H1 (cell line): Measurements from ENCODE around the gene SLC12A2. TPM values are rescaled to one million over a fixed set of nuclear protein-coding genes. Genes with fewer than 3 reads are reported as not detected.

ENCODE experiments used
- CTCF ChIA-PET: fragments of 300-600 bp; sonication (Branson Sonifier 250); formaldehyde crosslinking; loops from one replicate; lab custom pipeline; 2021; ENCODE audit not compliant: partially characterized antibody; lab: Charles Lee
- POLR2A ChIA-PET: fragments of 300-600 bp; sonication (Branson Sonifier 250); formaldehyde crosslinking; loops from one replicate; lab custom pipeline; 2021; ENCODE audit warnings: inconsistent platforms; ENCODE audit not compliant: partially characterized antibody; lab: Charles Lee
- DNase-seq, 2 experiments: peaks; one replicate each; pipeline versions ENCODE4 v3.0.0 to v3.0.0-alpha.2; 2010 to 2022; ENCODE audit warnings: low spot score in 2 of 2, low read depth in 1 of 2, mixed read lengths in 1 of 2
- FAIRE-seq: peaks from 2 replicates; lab custom pipeline; 2011; peaks lifted over from hg19 to GRCh38; lab: Jason Lieb, UNC
- H2AFZ ChIP-seq: 2 replicates; pipeline ENCODE4 v1.8.1; 2012; ENCODE audit warnings: low read length, inconsistent platforms
- H2AK5ac ChIP-seq: 2 replicates; pipeline ENCODE4 v1.6.1; 2013; ENCODE audit warnings: low read depth, low read length
- H2BK120ac ChIP-seq: replicated peaks from 2 replicates; pipeline ENCODE3; 2013; ENCODE audit warnings: low read depth, low read length, inconsistent platforms
- H2BK12ac ChIP-seq: 2 replicates; pipeline ENCODE4 v1.6.1; 2013; ENCODE audit warnings: low read depth, low read length
- H2BK15ac ChIP-seq: 2 replicates; pipeline ENCODE4 v1.6.1; 2013; ENCODE audit warnings: low read length
- H2BK20ac ChIP-seq: 2 replicates; pipeline ENCODE4 v1.6.1; 2013; ENCODE audit warnings: low read length
- H2BK5ac ChIP-seq: 2 replicates; pipeline ENCODE4 v1.6.1; 2013; ENCODE audit warnings: low read depth, low read length
- H3K14ac ChIP-seq: 2 replicates; pipeline ENCODE4 v1.6.1; 2013; ENCODE audit warnings: inconsistent platforms; ENCODE audit not compliant: insufficient read length
- H3K18ac ChIP-seq: 2 replicates; pipeline ENCODE4 v1.6.1; 2013; ENCODE audit warnings: low read length; ENCODE audit errors: extremely low read depth
- H3K23ac ChIP-seq: 2 replicates; pipeline ENCODE4 v1.6.1; 2013; ENCODE audit warnings: inconsistent platforms; ENCODE audit not compliant: insufficient read length
- H3K23me2 ChIP-seq: 2 replicates; pipeline ENCODE4 v1.6.1; 2013; ENCODE audit warnings: low read depth, low read length
- H3K27ac ChIP-seq: 2 replicates; pipeline ENCODE4 v1.6.1; 2011; ENCODE audit warnings: low read depth, low read length, inconsistent platforms
- H3K27me3 ChIP-seq, 4 experiments: replicated peaks in 1 of 4; 1 replicate in 1 of 4; 2 replicates in 3 of 4; pipeline versions ENCODE4 v1.6.1 to v1.8.1; 2011 to 2013; ENCODE audit warnings: low read length in 3 of 4, mild to moderate bottlenecking in 3 of 4, inconsistent platforms in 2 of 4, mixed read lengths in 2 of 4, moderate library complexity in 1 of 4; ENCODE audit not compliant: control insufficient read depth in 3 of 4, insufficient read depth in 3 of 4; ENCODE audit errors: extremely low read depth in 1 of 4
- H3K36me3 ChIP-seq, 4 experiments: 2 replicates each; pipeline versions ENCODE4 v1.6.1 to v1.8.1; 2011 to 2013; ENCODE audit warnings: mild to moderate bottlenecking in 4 of 4, low read length in 3 of 4, moderate library complexity in 2 of 4, control low read depth in 1 of 4, inconsistent platforms in 1 of 4; ENCODE audit not compliant: insufficient read depth in 4 of 4, control insufficient read depth in 2 of 4
- H3K4ac ChIP-seq: replicated peaks from 2 replicates; pipeline ENCODE3; 2013; ENCODE audit warnings: low read length, low read depth, mixed read lengths, inconsistent platforms; ENCODE audit not compliant: insufficient read length
- H3K4me1 ChIP-seq, 4 experiments: replicated peaks in 1 of 4; 1 replicate in 1 of 4; 2 replicates in 3 of 4; pipeline versions ENCODE4 v1.6.1 to v1.8.1; 2011 to 2013; ENCODE audit warnings: low read length in 3 of 4, inconsistent platforms in 2 of 4, mixed read lengths in 1 of 4; ENCODE audit not compliant: insufficient read depth in 4 of 4, control insufficient read depth in 3 of 4
- H3K4me2 ChIP-seq, 2 experiments: 2 replicates each; pipeline versions ENCODE4 v1.6.1 to v1.8.1; 2011 to 2013; ENCODE audit warnings: low read depth in 2 of 2, low read length in 2 of 2, control low read depth in 1 of 2, inconsistent platforms in 1 of 2, mild to moderate bottlenecking in 1 of 2; ENCODE audit not compliant: insufficient read depth in 1 of 2
- H3K4me3 ChIP-seq, 4 experiments: fragments of 200-600, 300-600 bp in 1 of 4; sonication (generic), shearing (Covaris generic), sonication (Bioruptor Twin) in 1 of 4; 2 replicates each; pipeline versions ENCODE4 v1.5.1 to v1.8.1; 2011 to 2016; ENCODE audit warnings: low read length in 4 of 4, low read depth in 3 of 4, control low read depth in 2 of 4, inconsistent platforms in 2 of 4, mild to moderate bottlenecking in 2 of 4, mixed read lengths in 1 of 4, moderate library complexity in 1 of 4; ENCODE audit not compliant: insufficient read depth in 2 of 4; ENCODE audit errors: extremely low read depth in 1 of 4
- H3K56ac ChIP-seq: replicated peaks from 2 replicates; pipeline ENCODE3; 2013; ENCODE audit warnings: low read depth, mild to moderate bottlenecking, mixed read lengths, low read length, inconsistent platforms; ENCODE audit not compliant: insufficient read length
- H3K79me1 ChIP-seq: 2 replicates; pipeline ENCODE4 v1.6.1; 2013; ENCODE audit warnings: low read depth, low read length, control low read depth
- H3K79me2 ChIP-seq, 2 experiments: 2 replicates each; pipeline versions ENCODE4 v1.6.1 to v1.8.1; 2012 to 2013; ENCODE audit warnings: low read length in 2 of 2, mild to moderate bottlenecking in 2 of 2, inconsistent platforms in 1 of 2; ENCODE audit not compliant: insufficient read depth in 2 of 2, control insufficient read depth in 1 of 2
- H3K9ac ChIP-seq, 4 experiments: replicated peaks in 1 of 4; 1 replicate in 1 of 4; 2 replicates in 3 of 4; pipeline versions ENCODE4 v1.6.1 to v1.8.1; 2011 to 2013; ENCODE audit warnings: low read depth in 3 of 4, low read length in 3 of 4, control low read depth in 2 of 4, mild to moderate bottlenecking in 2 of 4, moderate library complexity in 2 of 4, inconsistent platforms in 1 of 4; ENCODE audit errors: extremely low read depth in 1 of 4
- H3K9me3 ChIP-seq, 2 experiments: 2 replicates each; pipeline versions ENCODE4 v1.6.1 to v1.8.1; 2012 to 2013; ENCODE audit warnings: mild to moderate bottlenecking in 2 of 2, moderate library complexity in 2 of 2, control low read depth in 1 of 2, inconsistent platforms in 1 of 2, low read depth in 1 of 2, low read length in 1 of 2, mixed read lengths in 1 of 2; ENCODE audit not compliant: insufficient read depth in 2 of 2
- H4K20me1 ChIP-seq, 2 experiments: replicated peaks in 1 of 2; 2 replicates each; pipeline versions ENCODE3 to v1.8.1; 2011 to 2013; ENCODE audit warnings: inconsistent platforms in 2 of 2, low read length in 2 of 2, mild to moderate bottlenecking in 1 of 2; ENCODE audit not compliant: insufficient read depth in 2 of 2, control insufficient read depth in 1 of 2
- H4K5ac ChIP-seq: 2 replicates; pipeline ENCODE4 v1.6.1; 2013; ENCODE audit warnings: low read length, low read depth, mixed read lengths, inconsistent platforms; ENCODE audit not compliant: insufficient read length
- H4K8ac ChIP-seq: 2 replicates; pipeline ENCODE4 v1.8.0; 2013; ENCODE audit warnings: mild to moderate bottlenecking, moderate library complexity, low read length, inconsistent platforms; ENCODE audit not compliant: insufficient read depth; ENCODE audit errors: extremely low read depth
- H4K91ac ChIP-seq: replicated peaks from 2 replicates; pipeline ENCODE3; 2013; ENCODE audit warnings: low read length, mixed read lengths, inconsistent platforms; ENCODE audit not compliant: insufficient read length
- BCL11A ChIP-seq, 2 experiments: IDR thresholded peaks; one replicate each; pipeline ENCODE4 v1.6.1; 2011; ENCODE audit warnings: low read depth in 2 of 2, low read length in 2 of 2, mild to moderate bottlenecking in 2 of 2
- CREB1 ChIP-seq: IDR thresholded peaks from 2 replicates; pipeline ENCODE4 v1.6.1; 2012; ENCODE audit warnings: inconsistent platforms
- CTBP2 ChIP-seq: IDR thresholded peaks from 2 replicates; pipeline ENCODE4 v1.7.0; 2011; ENCODE audit warnings: borderline replicate concordance, mild to moderate bottlenecking, moderate library complexity, mixed read lengths, low read length; ENCODE audit not compliant: insufficient read depth, insufficient read length
- JUN ChIP-seq: IDR thresholded peaks from 2 replicates; pipeline ENCODE4 v1.6.1; 2011; ENCODE audit warnings: low read depth, mild to moderate bottlenecking, improper control_type of control experiment, low read length
- POLR2A ChIP-seq, 2 experiments: IDR thresholded peaks; 1 replicate in 1 of 2; 2 replicates in 1 of 2; pipeline ENCODE4 v1.6.1; 2011; ENCODE audit warnings: low read depth in 2 of 2, low read length in 2 of 2, mild to moderate bottlenecking in 2 of 2; ENCODE audit errors: control extremely low read depth in 1 of 2
- POU5F1 ChIP-seq: IDR thresholded peaks from 2 replicates; pipeline ENCODE4 v1.6.1; 2011; ENCODE audit warnings: low read depth, mild to moderate bottlenecking, low read length, moderate library complexity
- RBBP5 ChIP-seq: IDR thresholded peaks from 2 replicates; pipeline ENCODE4 v1.7.1; 2012; ENCODE audit warnings: low read depth, mild to moderate bottlenecking, inconsistent platforms, low read length, moderate library complexity, borderline replicate concordance
- RFX5 ChIP-seq: IDR thresholded peaks from 2 replicates; pipeline ENCODE4 v1.6.1; 2011; ENCODE audit warnings: low read depth, low read length, improper control_type of control experiment, borderline replicate concordance
- SAP30 ChIP-seq: fragments of 300-600 bp; sonication (generic); IDR thresholded peaks from 2 replicates; pipeline ENCODE4 v1.7.1; 2012; ENCODE audit warnings: low read length, moderate library complexity, mild to moderate bottlenecking, inconsistent platforms; ENCODE audit not compliant: insufficient read depth, insufficient replicate concordance
- SUZ12 ChIP-seq: fragments of 200-600 bp; sonication (generic); IDR thresholded peaks from 2 replicates; pipeline ENCODE4 v1.6.1; 2012; ENCODE audit warnings: mild to moderate bottlenecking, inconsistent platforms, low read length, moderate library complexity, mixed read lengths
- TAF7 ChIP-seq: optimal IDR thresholded peaks from 2 replicates; pipeline ENCODE3; 2011; ENCODE audit warnings: low read depth, mild to moderate bottlenecking, inconsistent platforms, low read length, moderate library complexity, borderline replicate concordance
- WGBS, 2 experiments: shearing (Covaris generic) in 1 of 2; methylation state at CpG; one replicate each; pipeline versions ENCODE4 v1.1.6 to v1.1.7; 2013 to 2015; ENCODE audit warnings: low lambda C conversion rate in 2 of 2, mixed read lengths in 2 of 2, inconsistent platforms in 1 of 2, low coverage in 1 of 2, missing lambda C conversion rate in 1 of 2; ENCODE audit not compliant: insufficient replicate concordance in 2 of 2, insufficient coverage in 1 of 2, insufficient read length in 1 of 2; ENCODE audit errors: extremely low coverage in 1 of 2, missing lambda C conversion rate in 1 of 2; 5-methylcytosine and 5-hydroxymethylcytosine counted together
- polyA plus RNA-seq, 7 experiments: library from polyadenylated mRNA; depleted of rRNA in 3 of 7; stranded (reverse) in 5 of 7; unstranded in 2 of 7; fragments of >200 nt in 5 of 7; fragments of 200-250 nt in 2 of 7; gene quantifications; 1 replicate in 5 of 7; 2 replicates in 1 of 7; 4 replicates in 1 of 7; pipeline versions ENCODE4 v1.2.1 to v1.2.3, GENCODE V29; 2011 to 2013; ENCODE audit warnings: missing spikeins in 2 of 7, mixed read lengths in 2 of 7
- total RNA-seq: library from RNA; stranded (reverse); fragmentation: NEBNext Ultra II Directional; extraction: Animal tissue kit (Norgen Biotek cat#: 25700); gene quantifications from 2 replicates; pipeline ENCODE4 v1.2.1, GENCODE V29; 2021
- TF ChIP-seq, protein P1 (sequence below), 3 experiments: IDR thresholded peaks; 1 replicate in 2 of 3; 2 replicates in 1 of 3; pipeline versions ENCODE4 v1.5.1 to v1.6.1; 2011; ENCODE audit warnings: low read length in 3 of 3, mild to moderate bottlenecking in 3 of 3, inconsistent platforms in 2 of 3, low read depth in 1 of 3, moderate library complexity in 1 of 3; ENCODE audit not compliant: insufficient read depth in 1 of 3; ENCODE audit errors: control extremely low read depth in 1 of 3

Gene SLC12A2
- total and polyA plus RNA-seq, 2 of the 8 experiments (the other 6 are each of a cell fraction or from before 2014, with no cell fraction given): 2.6 to 16.2 TPM

GRCh38 chr5:128121651-128122050 lies 38.1 kb downstream of the SLC12A2 start:
- DNase-seq (no peak), FAIRE-seq (no peak)
- no peaks in the 10 kb centered on the region for H3K23me2 ChIP-seq
- H2BK20ac ChIP-seq: no peak overlapping the region
- no peaks in the 10 kb centered on the region for H3K4me1 ChIP-seq
- H3K79me2 ChIP-seq: no peaks in the 10 kb centered on the region
- H3K18ac ChIP-seq: no peak overlapping the region
- H2AFZ ChIP-seq: no peak overlapping the region
- no peak overlapping the region for H2BK120ac ChIP-seq
- no peak overlapping the region for H4K8ac ChIP-seq
- H4K5ac ChIP-seq: no peak overlapping the region
- no peak overlapping the region for H3K4me3 ChIP-seq
- no peak overlapping the region for H4K91ac ChIP-seq
- H3K56ac ChIP-seq: no peak overlapping the region
- H3K14ac ChIP-seq: no peak overlapping the region
- 89% methylated on average over 4 of the region's 4 CpGs; no CpG with 5 or more reads in 1 of the 2 experiments for WGBS, 2 experiments
- H2BK5ac ChIP-seq: no peak overlapping the region
- peaks cover 0 to 1% (median 0%) of the 10 kb centered on the region in 4 experiments; a peak in 1 of 7 replicates for H3K27me3 ChIP-seq
- no peak overlapping the region for H3K9ac ChIP-seq
- H3K4ac ChIP-seq: no peak overlapping the region
- no peak overlapping the region for H3K23ac ChIP-seq
- H3K27ac ChIP-seq: no peak overlapping the region
- no peaks in the 10 kb centered on the region for H3K79me1 ChIP-seq
- CTCF ChIA-PET: no interaction called here
- no peak overlapping the region for H2AK5ac ChIP-seq
- no peaks in the 10 kb centered on the region; a peak in 2 of 8 replicates for H3K36me3 ChIP-seq
- H3K9me3 ChIP-seq: no peaks in the 10 kb centered on the region
- POLR2A ChIA-PET: no interaction called here
- no peak overlapping the region for H2BK12ac ChIP-seq
- no peak overlapping the region for H3K4me2 ChIP-seq
- H2BK15ac ChIP-seq: no peak overlapping the region
- H4K20me1 ChIP-seq: no peaks in the 10 kb centered on the region
- TF ChIP-seq TAF7 (no peak), POU5F1 (no peak), JUN (no peak), SAP30 (no peak), CREB1 (no peak), BCL11A (IDR thresholded peaks at IDR 0.05; ENCODE audit: low read depth in 2 of 2, low read length in 2 of 2) (no peak), SUZ12 (no peak), RFX5 (no peak), CTBP2 (no peak), POLR2A (IDR thresholded peaks at IDR 0.05; ENCODE audit: control extremely low read depth in 1 of 2, low read depth in 2 of 2, low read length in 2 of 2) (no peak), RBBP5 (no peak)
- TF ChIP-seq, protein P1, sequence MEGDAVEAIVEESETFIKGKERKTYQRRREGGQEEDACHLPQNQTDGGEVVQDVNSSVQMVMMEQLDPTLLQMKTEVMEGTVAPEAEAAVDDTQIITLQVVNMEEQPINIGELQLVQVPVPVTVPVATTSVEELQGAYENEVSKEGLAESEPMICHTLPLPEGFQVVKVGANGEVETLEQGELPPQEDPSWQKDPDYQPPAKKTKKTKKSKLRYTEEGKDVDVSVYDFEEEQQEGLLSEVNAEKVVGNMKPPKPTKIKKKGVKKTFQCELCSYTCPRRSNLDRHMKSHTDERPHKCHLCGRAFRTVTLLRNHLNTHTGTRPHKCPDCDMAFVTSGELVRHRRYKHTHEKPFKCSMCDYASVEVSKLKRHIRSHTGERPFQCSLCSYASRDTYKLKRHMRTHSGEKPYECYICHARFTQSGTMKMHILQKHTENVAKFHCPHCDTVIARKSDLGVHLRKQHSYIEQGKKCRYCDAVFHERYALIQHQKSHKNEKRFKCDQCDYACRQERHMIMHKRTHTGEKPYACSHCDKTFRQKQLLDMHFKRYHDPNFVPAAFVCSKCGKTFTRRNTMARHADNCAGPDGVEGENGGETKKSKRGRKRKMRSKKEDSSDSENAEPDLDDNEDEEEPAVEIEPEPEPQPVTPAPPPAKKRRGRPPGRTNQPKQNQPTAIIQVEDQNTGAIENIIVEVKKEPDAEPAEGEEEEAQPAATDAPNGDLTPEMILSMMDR (IDR thresholded peaks at IDR 0.05; ENCODE audit: control extremely low read depth in 1 of 3, insufficient read depth in 1 of 3, low read depth in 1 of 3, low read length in 3 of 3): no peak
